HG02884 (cell line): ENCODE data around the gene TRAPPC10.

Experiments used
- ATAC-seq: cut with Tn5 transposase; IDR thresholded peaks from one replicate; pipeline ENCODE4 v1.9.1; 2021; ENCODE audit warnings: mild to moderate bottlenecking, moderate library complexity; ENCODE audit not compliant: unreplicated experiment

The TRAPPC10 gene

DNA sequence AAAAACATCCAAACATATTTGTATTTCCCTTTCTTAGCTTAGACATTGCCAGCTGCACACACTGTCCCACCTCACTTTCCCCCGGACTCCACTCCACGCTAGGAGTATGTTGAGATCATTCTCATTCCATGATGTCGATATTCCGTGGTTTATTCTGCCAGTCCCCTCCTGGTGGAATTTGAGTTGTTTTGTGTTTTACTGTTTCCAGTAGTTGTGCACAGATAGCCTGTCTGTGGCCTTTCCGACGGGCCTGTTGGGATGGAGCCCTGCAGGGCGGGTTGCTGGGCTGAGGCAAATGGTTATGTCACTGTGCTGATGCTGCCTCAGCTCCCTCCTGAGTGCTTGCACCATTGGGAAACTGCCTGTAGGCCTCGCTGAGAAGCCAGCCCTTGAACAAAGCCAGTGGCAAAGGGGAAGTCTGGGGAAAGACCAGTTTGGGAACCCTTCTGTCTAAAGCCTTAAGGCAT is 12.8 kb downstream of the TRAPPC10 start:
- no peak for ATAC-seq

DNA sequence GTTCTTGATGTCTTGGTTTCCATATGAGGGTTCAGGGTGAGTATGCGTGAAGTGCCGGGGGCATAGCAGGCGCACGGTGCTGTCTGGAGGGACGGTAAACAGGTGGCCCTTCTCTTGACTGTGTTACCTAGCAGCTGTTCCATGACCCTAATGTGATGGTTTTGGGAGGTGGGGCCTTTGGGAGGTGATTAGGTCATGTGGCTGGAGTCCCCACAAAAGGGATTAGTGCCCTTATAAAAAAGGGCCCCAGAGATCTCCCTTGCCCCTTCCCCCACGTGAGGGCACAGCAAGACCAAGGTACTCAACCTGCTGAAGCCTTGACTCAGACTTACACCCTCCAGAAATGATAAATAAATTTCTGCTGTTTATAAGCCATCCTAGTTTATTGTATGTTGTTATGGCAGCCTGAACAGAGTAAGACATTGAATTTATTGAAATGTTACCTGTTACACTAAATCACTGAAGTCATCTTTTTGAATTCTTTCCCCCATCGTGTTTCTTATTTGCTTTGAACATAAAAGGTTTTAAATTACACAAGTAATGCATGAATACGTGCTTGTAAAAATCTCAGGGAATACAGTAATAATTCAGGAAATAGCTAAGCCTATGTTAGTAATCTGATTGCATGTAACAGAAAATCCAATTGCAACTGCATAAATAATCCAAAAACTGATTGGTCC is 15.6 kb downstream of the TRAPPC10 start:
- no peak for ATAC-seq

DNA sequence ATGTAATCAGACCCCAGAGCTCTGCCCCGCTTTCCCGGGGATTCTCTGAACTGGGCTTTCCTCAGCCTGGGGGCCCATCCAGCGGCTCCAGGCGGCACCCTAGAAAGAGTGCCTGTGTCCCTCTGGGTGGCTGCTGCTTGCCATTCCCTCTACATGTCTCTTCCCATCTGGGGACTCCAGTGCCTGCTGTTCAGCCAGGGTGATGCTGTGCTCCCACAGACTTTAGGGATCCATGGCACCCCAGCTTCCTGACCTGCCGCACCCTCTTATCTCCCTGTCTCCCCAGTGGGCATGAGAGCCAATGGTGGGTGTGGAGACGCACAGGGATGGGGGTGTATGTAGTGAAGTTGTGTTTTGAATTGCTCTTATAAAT is 16.2 kb downstream of the TRAPPC10 start:
- no peak for ATAC-seq

DNA sequence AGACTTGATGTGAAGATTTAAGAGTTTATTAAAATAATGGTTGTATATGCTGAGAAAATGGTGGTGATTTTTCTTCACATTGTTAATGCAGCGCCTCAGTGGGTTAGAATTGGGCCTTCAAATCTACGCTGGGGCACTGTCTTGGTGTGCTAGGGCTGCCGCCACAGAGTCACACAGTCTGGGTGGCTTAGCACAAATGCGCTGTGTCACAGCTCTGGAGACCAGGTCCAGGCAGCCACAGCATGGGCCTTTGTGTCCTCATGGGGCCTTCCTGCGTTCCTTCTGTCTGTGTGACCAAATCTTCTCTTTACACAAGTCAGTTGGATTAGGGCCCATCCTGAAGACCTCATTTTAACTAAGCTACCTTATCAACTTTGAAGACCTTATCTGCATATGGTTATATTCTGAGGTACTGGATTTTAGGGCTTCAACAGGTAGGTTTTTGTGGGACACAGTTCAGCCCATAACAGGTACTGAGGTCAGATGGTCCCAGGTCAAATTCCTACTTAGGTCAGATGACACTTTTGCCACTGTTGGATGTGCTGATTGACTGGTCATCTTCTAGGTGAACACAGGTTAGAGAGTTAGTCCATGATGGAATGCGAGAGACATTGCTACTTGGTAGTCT is 17.5 kb downstream of the TRAPPC10 start:
- no peak for ATAC-seq

DNA sequence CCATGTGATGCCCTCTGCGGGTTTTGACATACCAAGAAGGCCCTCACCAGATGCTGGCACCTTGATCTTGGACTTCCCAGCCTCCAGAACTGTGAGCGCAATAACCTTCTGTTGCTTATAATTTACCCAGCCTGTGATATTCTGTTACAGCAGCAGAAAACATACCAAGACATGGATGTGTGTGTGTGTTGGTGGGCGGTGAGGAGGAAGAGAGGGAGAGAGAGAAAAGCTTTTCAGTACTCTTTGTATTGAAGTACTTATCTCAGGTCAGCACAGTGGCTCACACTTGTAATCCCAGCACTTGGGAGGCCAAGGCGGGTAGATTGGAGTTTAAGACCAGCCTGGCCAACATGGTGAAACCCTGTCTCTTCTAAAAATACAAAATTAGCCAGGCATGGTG is 23.1 kb downstream of the TRAPPC10 start:
- no peak for ATAC-seq

DNA sequence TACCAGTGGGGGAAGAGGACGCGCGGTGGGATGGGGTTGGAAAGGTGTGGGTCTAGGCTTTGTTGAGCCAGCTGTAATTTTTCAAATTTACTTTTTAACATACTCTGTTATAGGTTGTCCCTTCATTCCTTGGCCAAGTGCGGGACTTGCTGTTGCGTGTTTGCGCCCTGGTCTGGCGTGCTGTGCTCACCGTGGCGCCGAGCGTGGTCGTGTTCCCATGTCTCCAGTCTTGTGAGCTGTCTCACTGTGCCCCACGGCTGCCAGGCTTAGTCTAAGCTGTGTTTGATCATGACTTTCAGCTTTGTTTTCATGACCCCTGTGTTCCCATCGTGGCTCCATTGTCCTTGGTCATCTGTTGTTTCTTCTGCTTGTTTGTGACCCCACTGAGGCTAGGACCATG is 26.0 kb downstream of the TRAPPC10 start:
- ATAC-seq, result no peak

DNA sequence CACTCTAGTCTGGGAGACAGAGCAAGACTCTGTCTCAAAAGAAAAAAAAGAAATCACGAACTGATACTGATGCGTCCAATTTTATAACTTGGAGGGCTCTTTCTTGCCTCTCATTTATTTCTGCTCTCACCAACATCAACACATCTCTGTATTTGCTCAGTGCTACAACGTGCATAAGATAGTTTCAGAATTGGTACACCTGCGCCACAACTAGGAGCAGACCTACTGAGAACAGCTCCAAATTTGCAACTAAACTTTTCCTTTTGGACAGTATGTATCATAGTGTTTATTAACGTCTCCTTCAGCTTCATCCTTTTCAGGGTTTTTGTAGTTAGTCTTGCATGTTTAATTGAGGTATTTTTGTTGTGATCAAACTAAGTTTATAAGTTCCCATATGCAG is 27.7 kb downstream of the TRAPPC10 start:
- no peak for ATAC-seq

DNA sequence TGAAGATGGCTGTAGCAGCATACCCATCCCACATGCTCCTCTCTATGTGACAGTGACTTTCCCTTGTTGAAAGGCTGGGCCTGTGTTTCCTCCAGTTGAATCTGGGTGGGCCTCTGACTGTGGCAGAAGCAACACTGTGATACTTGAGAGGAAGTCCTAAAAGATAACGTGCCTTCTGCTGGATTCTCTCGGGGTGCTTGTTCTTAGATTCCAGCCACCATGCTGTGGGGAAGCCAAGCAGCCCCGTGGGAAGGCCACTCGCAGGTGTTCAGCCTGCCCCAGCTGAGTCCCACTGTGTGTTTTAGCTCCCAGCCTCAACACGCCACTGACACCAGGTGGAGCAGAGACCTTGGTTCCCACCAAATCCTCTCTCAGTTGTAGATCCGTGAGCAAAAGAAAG is 31.5 kb downstream of the TRAPPC10 start:
- ATAC-seq, result no peak

DNA sequence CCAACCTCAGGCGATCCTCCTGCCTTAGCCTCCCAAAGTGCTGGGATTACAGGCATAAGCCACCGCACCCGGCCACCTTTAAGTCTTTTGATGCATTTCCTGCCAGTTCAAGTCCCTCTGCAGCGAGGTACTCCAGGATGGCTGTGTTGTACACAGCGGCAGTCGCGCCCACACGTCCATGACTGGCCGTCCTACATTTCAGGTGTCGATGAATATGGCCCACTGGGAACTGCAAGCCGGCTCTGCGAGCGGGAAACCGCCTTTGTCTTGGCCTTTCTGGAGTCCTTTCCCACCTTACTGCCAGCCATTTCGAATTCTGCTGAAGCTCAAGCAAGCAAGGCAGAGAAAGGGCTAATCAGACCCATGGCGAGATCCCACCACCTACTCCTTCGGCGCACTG is 34.6 kb downstream of the TRAPPC10 start:
- no peak for ATAC-seq

DNA sequence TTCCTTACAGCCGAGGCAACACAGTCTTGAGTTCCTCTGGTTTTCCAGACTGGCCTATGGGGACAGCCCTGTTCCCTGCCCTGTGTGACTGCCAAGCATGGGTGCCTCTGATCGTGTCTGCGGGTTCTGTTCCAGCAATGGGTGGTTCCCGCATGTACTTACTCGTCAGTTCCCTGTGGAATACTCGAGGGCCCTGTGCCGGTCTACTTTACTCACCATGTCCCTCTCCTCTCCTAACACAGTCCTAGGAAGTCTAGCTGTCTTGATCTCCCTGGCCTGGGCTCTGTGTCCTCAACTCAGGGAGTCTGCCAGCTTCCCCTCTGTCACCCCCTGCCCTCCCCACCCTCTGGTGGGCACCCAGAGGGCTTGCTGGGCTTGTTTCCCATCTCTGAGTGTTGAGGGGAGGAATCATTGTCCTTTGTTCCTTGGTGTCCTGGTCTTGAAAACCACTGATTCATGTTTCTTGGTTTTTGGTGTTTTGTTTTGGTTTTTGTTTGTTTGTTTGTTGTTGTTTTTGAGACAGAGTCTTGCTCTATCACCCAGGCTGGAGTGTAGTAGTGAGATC is 36.0 kb downstream of the TRAPPC10 start:
- no peak for ATAC-seq

DNA sequence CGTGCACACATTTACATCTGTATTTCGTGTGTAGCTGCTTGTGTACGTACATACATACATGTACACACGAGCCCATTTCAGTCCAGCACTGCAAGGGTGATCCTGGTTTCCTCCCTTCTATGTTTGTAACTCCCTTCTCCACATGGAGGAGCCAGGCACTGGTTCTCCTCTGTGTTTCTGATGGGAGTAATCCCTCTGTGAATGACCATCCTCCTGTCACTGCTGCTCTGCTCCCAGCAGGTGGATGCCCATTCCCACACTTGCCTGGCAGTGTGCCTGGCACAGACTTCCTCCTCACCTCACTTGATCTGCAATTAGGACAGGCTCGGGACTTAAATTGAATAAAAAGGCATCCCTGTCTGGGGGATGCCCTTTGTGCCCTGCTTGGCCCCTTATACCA is 37.1 kb downstream of the TRAPPC10 start:
- no peak for ATAC-seq

DNA sequence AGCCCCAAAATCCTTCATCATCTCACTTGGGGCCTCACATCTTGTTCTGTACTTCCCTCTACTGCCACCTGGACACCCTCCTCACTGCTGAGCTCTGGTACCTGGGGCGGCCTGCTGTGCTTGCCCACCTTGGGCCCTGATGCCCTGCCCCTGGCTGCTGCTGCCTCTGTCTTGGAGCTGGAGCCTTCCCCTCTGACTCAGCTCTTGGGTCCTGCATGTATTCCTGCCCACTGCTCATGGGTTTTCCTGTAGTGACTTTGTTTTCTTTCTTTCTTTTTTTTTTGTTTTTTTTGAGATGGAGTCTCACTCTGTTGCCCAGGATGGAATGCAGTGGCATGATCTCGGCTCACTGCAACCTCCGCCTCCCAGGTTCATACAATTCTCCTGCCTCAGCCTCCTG is 37.5 kb downstream of the TRAPPC10 start:
- ATAC-seq, result no peak

DNA sequence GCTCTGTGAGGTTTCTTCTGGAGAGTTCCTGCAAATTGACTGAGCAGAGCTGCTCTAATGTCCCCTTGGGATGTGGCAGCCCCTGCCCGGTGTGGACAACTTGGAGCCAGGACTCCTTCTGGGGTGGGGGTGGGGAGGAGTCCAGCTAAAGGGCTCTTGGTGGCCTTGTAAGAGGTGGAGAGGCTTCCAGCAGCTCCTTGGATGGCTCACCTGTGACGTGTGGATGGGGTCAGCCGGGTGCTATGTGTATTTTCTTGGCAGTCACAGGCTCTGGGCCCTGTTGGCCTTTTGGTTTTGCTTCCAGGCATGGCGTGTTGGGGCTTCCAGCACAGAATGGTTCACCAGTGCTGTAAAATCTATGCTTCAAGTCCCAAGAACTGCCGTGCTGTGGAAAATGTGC is 38.2 kb downstream of the TRAPPC10 start:
- no peak for ATAC-seq

DNA sequence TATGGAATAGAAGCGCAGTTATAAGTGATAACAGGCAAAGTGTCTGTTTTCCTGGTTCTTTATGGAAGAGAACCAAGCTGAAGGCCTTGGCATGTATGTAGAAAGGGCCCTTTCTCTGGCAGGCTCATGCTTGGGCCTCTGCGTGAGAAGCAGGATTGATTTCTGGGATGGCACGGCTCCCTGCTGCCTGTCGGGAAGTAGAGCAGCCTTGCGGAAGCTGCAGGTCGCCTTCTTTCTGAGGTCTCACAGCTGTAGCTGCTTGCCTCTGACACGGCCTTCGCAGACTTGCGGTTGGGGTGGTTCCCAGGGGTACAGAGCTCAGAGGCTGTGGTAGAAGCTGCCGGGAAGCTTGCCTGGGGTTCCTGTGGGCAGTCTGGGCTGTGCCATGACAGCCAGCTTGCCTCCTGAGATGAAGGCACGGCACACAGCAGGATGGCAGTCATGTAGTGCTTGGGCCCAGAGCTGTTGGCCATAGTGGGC is 39.4 kb downstream of the TRAPPC10 start:
- ATAC-seq, result no peak

DNA sequence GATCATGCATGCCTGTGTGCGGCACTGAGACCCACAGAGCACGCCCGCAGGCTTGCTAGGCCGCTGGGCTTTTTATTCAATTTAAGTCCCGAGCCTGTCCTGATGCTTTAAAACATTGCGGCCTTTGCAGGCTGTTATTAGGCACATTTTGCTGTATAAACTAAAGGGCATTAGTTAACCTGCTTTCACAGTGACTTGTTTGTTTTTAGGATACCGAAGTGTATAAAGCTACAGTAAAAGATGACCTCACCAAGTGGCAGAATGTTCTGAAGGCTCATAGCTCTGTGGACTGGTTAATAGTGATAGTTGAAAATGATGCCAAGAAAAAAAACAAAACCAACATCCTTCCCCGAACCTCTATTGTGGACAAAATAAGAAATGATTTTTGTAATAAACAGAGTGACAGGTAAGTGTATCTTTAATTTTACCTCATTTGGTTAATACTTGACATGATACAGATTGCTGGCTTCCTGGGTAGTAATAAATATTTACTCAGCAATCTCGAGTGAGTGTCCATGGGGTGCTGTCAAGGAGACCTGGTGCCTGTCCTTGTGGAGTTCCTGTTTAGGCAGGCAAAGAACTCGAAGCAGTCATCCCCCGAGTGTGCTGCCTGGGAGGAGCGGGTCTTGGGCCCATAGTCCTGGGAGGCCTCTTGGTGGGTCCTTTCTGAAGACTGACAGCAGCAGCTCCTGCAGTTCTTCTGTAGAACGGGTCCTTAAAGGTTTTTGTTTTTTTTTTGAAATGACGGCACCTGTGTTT is 40.1 kb downstream of the TRAPPC10 start:
- ATAC-seq, result no peak

DNA sequence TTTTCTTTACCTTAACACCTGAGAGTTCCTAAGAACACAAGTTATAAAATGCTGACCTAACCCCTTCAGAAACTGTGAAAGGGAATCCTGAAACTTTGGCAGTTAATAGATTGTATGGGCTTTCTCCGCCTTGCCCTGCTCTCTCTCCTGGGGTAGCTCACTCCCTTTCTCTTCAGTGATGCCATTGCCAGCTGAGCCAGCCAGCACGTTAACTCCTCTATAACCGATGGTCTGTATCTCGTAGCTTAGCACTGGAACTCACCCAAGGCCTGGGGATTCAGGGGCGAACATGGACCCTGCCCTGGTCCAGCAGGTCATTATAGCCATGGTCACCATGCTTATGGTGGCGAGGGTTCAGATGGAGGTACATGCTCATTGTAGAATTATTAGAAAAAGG is 40.7 kb downstream of the TRAPPC10 start:
- ATAC-seq, result no peak

DNA sequence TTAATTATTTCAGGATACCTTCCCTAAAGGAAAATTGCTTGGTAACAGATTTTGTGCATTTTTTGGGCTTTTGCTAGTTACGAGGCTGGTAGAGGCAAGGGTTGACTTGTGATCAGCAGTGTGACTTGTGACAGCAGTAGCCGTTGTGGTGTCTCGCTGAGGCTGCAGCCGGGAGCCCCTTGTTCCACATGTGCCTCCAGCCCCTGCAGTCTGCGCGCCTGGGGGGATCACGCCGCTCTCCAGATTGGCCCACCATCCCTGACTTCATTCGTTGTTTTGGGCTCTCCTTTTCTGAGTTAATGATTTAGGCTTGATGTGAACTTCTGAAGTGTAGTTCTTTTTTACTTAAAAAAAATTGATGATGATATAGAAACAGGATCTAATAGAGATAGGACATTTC is 41.5 kb downstream of the TRAPPC10 start:
- ATAC-seq, result no peak

DNA sequence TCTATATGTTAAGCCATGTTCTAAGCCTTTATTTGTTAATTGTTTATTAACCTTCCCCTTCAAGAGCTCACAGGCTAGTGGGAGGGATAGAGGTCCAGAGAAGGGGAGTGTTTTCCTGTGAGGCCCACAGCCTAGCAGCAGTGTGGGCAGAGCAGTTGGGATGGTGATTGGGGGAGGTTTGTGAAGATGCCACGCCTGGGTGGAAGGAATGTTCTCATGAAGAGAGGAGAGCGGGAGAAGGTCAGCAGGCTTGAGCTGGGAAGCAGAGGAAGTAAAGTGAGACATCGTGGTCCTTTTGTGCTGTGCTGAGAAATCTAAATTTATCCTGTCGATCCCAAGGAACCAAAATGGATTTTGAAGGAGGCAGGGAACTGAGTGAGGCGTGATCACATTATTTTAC is 42.6 kb downstream of the TRAPPC10 start:
- ATAC-seq, result no peak

DNA sequence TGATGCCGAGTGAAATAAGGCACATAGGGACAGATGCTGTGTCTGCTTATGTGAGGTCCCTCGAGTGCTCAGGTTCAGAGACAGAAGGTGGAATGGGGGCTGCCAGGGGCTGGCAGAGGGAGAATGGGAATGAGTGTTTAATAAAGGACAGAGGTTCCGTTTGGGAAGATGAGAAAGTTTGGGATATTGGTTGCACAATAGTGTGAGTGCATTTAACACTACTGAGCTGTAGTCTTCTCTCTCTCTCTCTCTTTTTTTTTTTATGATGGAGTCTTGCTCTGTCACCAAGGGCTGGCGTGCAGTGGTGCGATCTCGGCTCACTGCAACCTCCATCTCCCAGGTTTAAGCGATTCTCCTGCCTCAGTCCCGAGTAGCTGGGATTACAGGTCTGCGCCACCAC is 44.9 kb downstream of the TRAPPC10 start:
- no peak for ATAC-seq

DNA sequence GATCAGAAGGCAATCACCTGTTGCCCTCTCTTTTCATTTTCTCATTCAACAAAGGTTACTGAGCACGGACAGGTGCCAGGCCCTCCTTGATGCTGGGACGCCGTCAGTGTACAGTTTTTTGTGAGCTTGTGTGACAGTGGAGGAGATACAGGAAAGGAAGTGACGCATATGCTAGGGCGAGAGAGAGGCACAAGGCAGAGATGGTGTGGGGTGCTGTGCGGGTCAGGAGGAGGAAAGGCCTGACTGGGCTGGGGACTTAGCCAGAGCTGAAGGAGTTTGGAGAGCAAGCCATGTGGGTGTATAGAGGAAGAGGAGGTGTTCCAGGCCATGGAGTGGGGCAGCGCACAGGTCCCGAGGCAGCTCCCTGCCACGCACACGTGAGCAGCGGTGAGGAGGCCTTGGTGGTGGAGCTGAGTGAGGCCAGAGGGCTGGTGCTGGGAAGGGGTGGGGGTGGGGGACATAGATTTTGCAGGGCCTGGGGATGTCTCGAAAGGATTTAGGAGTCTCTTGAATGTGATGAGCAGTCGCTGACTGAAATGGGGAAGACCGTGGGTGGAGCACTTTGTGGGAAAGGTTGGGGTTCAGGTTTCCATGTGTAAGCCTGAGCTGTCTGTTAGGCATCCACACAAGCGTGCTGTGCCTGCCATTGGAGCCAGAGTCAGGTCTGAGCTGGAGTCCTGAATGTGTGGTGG is 46.0 kb downstream of the TRAPPC10 start:
- ATAC-seq, result no peak

DNA sequence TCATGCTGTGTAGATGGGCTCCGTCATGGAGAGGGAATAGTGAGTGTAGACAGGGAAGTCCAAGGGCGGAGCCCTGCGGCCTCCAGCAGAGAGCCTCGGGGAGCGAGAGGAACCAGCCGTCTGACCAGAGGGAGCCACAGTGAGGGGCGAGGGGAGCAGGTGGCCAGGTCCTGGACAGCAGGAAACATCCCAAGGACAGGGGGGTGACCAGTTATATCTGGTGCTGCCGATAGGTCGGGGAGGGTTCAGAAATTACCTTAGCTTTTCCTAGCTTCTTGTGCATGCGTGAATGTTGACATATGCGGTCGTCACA is 46.5 kb downstream of the TRAPPC10 start:
- no peak for ATAC-seq
